Measurements from ENCODE around the gene GNAS-AS1.

GNAS-AS1 gene

GRCh38 chr20:58877976-58878360 lies 27.3 kb upstream of the GNAS-AS1 start:
- Histone ChIP-seq H3K36me3 (replicated peaks) (no peaks in the 10 kb centered on the region), H3K27me3 (ENCODE audit: low read depth) (no peaks in the 10 kb centered on the region), H3K9me3 (no peaks in the 10 kb centered on the region), H3K4me3 (no peak overlapping the region), H3K4me1 (peaks cover 24% of the 10 kb centered on the region)
- in situ Hi-C loops (cut with MboI; ENCODE audit: low sequenced_read_pairs) = loop anchor here (10.0 kb wide), 1 partner anchor 527 kb away; no protein-coding TSS in a partner anchor
- no peak for DNase-seq (ENCODE audit: low spot score in 2 of 2)

GRCh38 chr20:58877050-58877975 lies 26.6 kb upstream of the GNAS-AS1 start:
- no peaks in the 10 kb centered on the region for H3K27me3 ChIP-seq (ENCODE audit: low read depth)
- no peaks in the 10 kb centered on the region for H3K9me3 ChIP-seq
- in situ Hi-C loops (cut with MboI; ENCODE audit: low sequenced_read_pairs) = loop anchor here (10.0 kb wide), 1 partner anchor 527 kb away; no protein-coding TSS in a partner anchor
- H3K4me3 ChIP-seq = no peak overlapping the region
- no peaks in the 10 kb centered on the region for H3K36me3 ChIP-seq (replicated peaks)
- peaks cover 18% of the 10 kb centered on the region for H3K4me1 ChIP-seq
- DNase-seq (ENCODE audit: low spot score in 2 of 2) = no peak

DNA sequence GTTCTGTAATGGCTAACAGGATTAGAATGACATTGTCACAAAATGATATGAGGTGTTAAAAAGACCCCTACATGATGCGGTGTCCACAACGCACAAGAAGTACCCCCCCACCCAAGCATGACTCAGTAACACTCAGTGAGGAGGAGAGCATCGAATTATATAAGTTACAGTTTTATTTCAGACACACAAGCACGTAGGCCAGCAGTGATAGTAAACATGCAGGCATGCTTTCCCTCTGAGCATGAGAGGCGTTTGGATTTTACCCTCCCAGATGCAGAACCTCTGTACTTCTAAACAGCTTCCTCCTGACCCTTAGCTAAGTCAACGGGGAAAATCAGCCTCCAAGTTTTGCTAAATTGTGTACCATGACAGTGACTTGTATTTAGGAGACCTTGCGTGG lies 25.7 kb upstream of the GNAS-AS1 start:
- H3K9me3 ChIP-seq = no peaks in the 10 kb centered on the region
- no peaks in the 10 kb centered on the region for H3K36me3 ChIP-seq (replicated peaks)
- peaks cover 17% of the 10 kb centered on the region for H3K4me1 ChIP-seq
- DNase-seq (ENCODE audit: low spot score in 2 of 2) = no peak
- no peaks in the 10 kb centered on the region for H3K27me3 ChIP-seq (ENCODE audit: low read depth)
- in situ Hi-C loops (cut with MboI; ENCODE audit: low sequenced_read_pairs) = loop anchor here (10.0 kb wide), 1 partner anchor 528 kb away; no protein-coding TSS in a partner anchor
- no peak overlapping the region for H3K4me3 ChIP-seq

- H3K36me3 ChIP-seq (replicated peaks) = no peaks in the 10 kb centered on the region
- no peaks in the 10 kb centered on the region; the same call in 1 of the 2 replicates for H3K9me3 ChIP-seq
- DNase-seq (ENCODE audit: low spot score in 2 of 2) = no peak
- in situ Hi-C loops (cut with MboI; ENCODE audit: low sequenced_read_pairs) = loop anchor here (10.0 kb wide), 1 partner anchor 529 kb away; no protein-coding TSS in a partner anchor
- no peak overlapping the region for H3K4me3 ChIP-seq
- H3K27me3 ChIP-seq (ENCODE audit: low read depth) = no peaks in the 10 kb centered on the region
- H3K4me1 ChIP-seq = peaks cover 13% of the 10 kb centered on the region
Measured at GRCh38 chr20:58875541-58876134, 24.9 kb upstream of the GNAS-AS1 start.

DNA sequence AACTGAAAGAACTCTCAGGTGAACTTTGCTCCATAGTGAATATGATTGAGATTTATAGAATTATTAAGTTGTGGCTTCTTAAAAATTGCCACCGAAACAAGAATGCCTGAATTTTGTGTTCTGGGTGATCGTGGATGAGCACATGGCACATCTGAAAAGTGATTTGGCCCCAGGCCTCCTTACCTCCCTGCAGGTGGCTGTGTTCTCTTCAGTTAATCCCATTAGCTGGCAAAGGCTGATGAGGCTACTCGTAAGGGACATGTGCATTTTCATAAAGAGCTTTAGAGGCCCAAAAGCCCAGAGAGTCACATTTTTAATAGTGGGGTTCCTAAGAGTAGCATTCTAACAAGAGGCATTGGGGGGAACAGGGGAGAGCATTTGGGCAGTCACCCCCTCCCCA lies 24.4 kb upstream of the GNAS-AS1 start:
- no peak for DNase-seq (ENCODE audit: low spot score in 2 of 2)
- H3K4me1 ChIP-seq = peaks cover 11% of the 10 kb centered on the region
- in situ Hi-C loops (cut with MboI; ENCODE audit: low sequenced_read_pairs) = loop anchor here (10.0 kb wide), 1 partner anchor 530 kb away; no protein-coding TSS in a partner anchor
- H3K4me3 ChIP-seq = no peak overlapping the region
- H3K27me3 ChIP-seq (ENCODE audit: low read depth) = no peaks in the 10 kb centered on the region
- H3K9me3 ChIP-seq = no peaks in the 10 kb centered on the region; the same call in 1 of the 2 replicates
- H3K36me3 ChIP-seq (replicated peaks) = no peaks in the 10 kb centered on the region

DNA sequence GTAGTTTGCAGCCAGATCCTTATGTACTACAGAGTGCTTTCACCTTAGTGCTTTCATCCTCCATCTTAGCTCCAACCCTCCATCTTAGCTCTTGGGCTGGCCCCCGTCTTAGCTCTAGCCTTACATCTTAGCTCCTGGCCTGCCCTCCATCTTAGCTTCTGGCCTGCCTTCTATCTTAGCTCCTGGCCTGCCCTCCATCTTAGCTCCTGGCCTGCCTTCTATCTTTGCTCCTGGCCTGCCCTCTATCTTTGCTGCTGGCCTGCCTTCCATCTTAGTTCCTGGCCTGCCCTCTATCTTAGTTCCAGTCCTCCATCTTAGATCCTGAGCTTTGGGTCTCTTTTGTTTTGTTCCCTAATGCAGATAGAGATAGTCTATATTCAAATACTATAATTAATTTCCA lies 23.8 kb upstream of the GNAS-AS1 start:
- Histone ChIP-seq H3K4me1 (peaks cover 6% of the 10 kb centered on the region), H3K36me3 (replicated peaks) (no peaks in the 10 kb centered on the region), H3K27me3 (ENCODE audit: low read depth) (no peaks in the 10 kb centered on the region), H3K9me3 (no peaks in the 10 kb centered on the region; the same call in 1 of the 2 replicates), H3K4me3 (no peak overlapping the region)
- no peak for DNase-seq (ENCODE audit: low spot score in 2 of 2)
- in situ Hi-C loops (cut with MboI; ENCODE audit: low sequenced_read_pairs) = loop anchor here (10.0 to 25.0 kb wide), 3 partner anchors 338 to 588 kb away; no protein-coding TSS in a partner anchor

DNA sequence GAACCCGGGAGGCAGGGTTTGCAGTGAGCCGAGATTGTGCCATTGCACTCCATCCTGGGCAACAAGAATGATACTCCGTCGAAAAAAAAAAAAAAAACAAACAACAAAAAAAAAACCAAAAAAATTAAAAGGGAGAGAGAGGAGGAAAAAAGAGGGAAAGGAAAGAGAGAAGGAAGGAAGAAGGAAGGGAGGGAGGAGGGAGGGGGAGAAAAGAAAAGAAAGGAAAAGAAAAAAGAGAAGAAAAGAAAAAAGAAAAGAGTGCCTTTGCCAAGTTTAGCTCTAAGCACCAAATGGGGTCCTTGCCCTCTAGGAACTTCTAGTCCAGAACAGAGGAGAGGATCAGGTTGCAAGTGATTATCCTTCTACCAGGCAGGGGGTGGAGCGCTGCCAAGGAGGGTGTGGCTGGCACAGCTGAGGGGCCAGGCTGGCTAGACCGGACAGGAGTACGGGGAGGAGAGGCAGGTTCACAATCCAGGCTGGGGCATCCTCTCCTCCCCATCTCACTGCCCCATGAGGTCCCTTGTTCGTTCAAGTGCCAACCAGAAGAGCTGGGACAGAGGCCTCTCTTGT lies 20.9 kb upstream of the GNAS-AS1 start:
- in situ Hi-C loops (cut with MboI; ENCODE audit: low sequenced_read_pairs) = loop anchor here (10.0 to 25.0 kb wide), 3 partner anchors 341 to 591 kb away; no protein-coding TSS in a partner anchor

GRCh38 chr20:58870293-58871014 lies 19.8 kb upstream of the GNAS-AS1 start:
- DNase-seq (ENCODE audit: low spot score in 2 of 2) = peak; percentile 67 to 87
- in situ Hi-C loops (cut with MboI; ENCODE audit: low sequenced_read_pairs) = loop anchor here (10.0 to 25.0 kb wide), 3 partner anchors 342 to 592 kb away; no protein-coding TSS in a partner anchor
- no peak overlapping the region for H3K4me3 ChIP-seq
- H3K9me3 ChIP-seq = no peaks in the 10 kb centered on the region; the same call in 1 of the 2 replicates
- 0 out of 2 replicates have a peak, but pooled peaks cover 2% of the 10 kb centered on the region for H3K27me3 ChIP-seq (ENCODE audit: low read depth)
- no peaks in the 10 kb centered on the region for H3K36me3 ChIP-seq (replicated peaks)
- peaks cover 5% of the 10 kb centered on the region for H3K4me1 ChIP-seq

More for the DNA sequence above, 20.9 kb upstream of the GNAS-AS1 start:
- H3K27me3 ChIP-seq (ENCODE audit: low read depth) = no peaks in the 10 kb centered on the region
- no peak for DNase-seq (ENCODE audit: low spot score in 2 of 2)
- H3K4me3 ChIP-seq = no peak overlapping the region
- peaks cover 5% of the 10 kb centered on the region for H3K4me1 ChIP-seq
- no peaks in the 10 kb centered on the region; the same call in 1 of the 2 replicates for H3K9me3 ChIP-seq
- H3K36me3 ChIP-seq (replicated peaks) = no peaks in the 10 kb centered on the region

DNA sequence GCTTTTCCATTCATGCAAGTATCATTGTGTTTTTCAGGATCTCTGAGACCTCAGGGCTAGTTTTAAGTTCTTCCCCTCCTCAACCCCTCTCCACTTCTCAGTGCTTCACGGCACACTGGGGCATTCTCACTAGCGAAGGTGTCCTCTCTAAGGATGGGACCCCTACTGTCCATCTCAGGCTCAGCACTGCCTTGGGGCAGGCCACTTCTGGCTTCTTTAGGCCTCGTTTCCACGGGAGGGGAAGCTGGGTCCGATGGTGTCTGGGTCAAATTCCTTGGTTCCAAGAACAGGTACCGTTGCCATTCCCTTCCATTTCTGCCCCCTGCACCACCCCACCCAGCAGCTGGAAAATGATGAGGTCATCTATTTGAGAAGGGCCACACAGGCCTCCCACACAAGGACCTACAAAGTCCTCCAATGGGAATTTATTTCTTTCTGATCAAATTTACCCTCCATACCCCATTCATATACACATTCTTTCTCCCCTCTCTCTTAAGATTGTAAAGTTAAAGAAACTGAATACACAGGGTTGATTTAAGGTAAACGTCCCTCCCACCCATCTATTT lies 19.0 kb upstream of the GNAS-AS1 start:
- 0 out of 2 replicates have a peak, but pooled peaks cover 2% of the 10 kb centered on the region for H3K27me3 ChIP-seq (ENCODE audit: low read depth)
- H3K4me1 ChIP-seq = peaks cover 5% of the 10 kb centered on the region
- no peaks in the 10 kb centered on the region; the same call in 1 of the 2 replicates for H3K9me3 ChIP-seq
- no peak overlapping the region for H3K4me3 ChIP-seq
- H3K36me3 ChIP-seq (replicated peaks) = no peaks in the 10 kb centered on the region
- in situ Hi-C loops (cut with MboI; ENCODE audit: low sequenced_read_pairs) = loop anchor here (10.0 to 25.0 kb wide), 3 partner anchors 343 to 593 kb away; no protein-coding TSS in a partner anchor
- no peak for DNase-seq (ENCODE audit: low spot score in 2 of 2)

DNA sequence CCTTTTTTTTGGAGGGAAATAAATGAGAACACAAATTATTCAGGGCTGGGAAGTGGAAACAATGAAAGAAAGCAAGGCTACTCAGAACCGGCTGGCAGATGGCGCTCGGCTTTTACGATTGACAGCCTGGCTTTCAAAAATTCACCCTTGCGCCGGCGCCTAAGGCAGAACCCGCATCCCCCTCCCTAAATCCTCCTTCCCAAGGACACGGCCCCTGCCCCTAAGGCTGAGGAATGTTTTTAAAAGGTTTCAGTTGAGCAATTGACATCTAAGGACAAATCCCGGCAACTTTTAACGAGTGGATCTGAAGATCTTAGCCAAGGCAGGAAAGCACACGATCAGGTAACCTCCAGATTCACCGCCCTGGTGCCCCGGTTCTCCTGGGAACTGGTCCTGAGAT lies 18.1 kb upstream of the GNAS-AS1 start:
- no peaks in the 10 kb centered on the region; the same call in 1 of the 2 replicates for H3K9me3 ChIP-seq
- in situ Hi-C loops (cut with MboI; ENCODE audit: low sequenced_read_pairs) = loop anchor here (25.0 kb wide), 2 partner anchors 344 to 594 kb away; no protein-coding TSS in a partner anchor
- 0 out of 2 replicates have a peak, but pooled peaks cover 2% of the 10 kb centered on the region for H3K27me3 ChIP-seq (ENCODE audit: low read depth)
- peaks cover 5% of the 10 kb centered on the region for H3K4me1 ChIP-seq
- DNase-seq (ENCODE audit: low spot score in 2 of 2) = peak; percentile 64 to 76
- no peaks in the 10 kb centered on the region for H3K36me3 ChIP-seq (replicated peaks)
- no peak overlapping the region for H3K4me3 ChIP-seq

GRCh38 chr20:58867211-58867610 lies 16.5 kb upstream of the GNAS-AS1 start:
- Histone ChIP-seq H3K4me1 (peaks cover 5% of the 10 kb centered on the region), H3K4me3 (no peak overlapping the region), H3K9me3 (no peaks in the 10 kb centered on the region; the same call in 1 of the 2 replicates), H3K36me3 (replicated peaks) (no peaks in the 10 kb centered on the region), H3K27me3 (ENCODE audit: low read depth) (0 out of 2 replicates have a peak, but pooled peaks cover 2% of the 10 kb centered on the region)
- in situ Hi-C loops (cut with MboI; ENCODE audit: low sequenced_read_pairs) = loop anchor here (25.0 kb wide), 2 partner anchors 345 to 595 kb away; no protein-coding TSS in a partner anchor
- DNase-seq (ENCODE audit: low spot score in 2 of 2) = no peak

- Histone ChIP-seq H3K4me3 (no peak overlapping the region), H3K36me3 (replicated peaks) (no peaks in the 10 kb centered on the region), H3K9me3 (no peaks in the 10 kb centered on the region; the same call in 1 of the 2 replicates), H3K27me3 (ENCODE audit: low read depth) (0 out of 2 replicates have a peak, but pooled peaks cover 2% of the 10 kb centered on the region), H3K4me1 (peaks cover 5% of the 10 kb centered on the region)
- DNase-seq (ENCODE audit: low spot score in 2 of 2) = no peak
- in situ Hi-C loops (cut with MboI; ENCODE audit: low sequenced_read_pairs) = loop anchor here (25.0 kb wide), 2 partner anchors 346 to 596 kb away; no protein-coding TSS in a partner anchor
Measured at GRCh38 chr20:58865843-58866242, 15.1 kb upstream of the GNAS-AS1 start.

Data from HAP-1 (cell line).